ENCODE measurements around the gene SHC2.

DNA sequence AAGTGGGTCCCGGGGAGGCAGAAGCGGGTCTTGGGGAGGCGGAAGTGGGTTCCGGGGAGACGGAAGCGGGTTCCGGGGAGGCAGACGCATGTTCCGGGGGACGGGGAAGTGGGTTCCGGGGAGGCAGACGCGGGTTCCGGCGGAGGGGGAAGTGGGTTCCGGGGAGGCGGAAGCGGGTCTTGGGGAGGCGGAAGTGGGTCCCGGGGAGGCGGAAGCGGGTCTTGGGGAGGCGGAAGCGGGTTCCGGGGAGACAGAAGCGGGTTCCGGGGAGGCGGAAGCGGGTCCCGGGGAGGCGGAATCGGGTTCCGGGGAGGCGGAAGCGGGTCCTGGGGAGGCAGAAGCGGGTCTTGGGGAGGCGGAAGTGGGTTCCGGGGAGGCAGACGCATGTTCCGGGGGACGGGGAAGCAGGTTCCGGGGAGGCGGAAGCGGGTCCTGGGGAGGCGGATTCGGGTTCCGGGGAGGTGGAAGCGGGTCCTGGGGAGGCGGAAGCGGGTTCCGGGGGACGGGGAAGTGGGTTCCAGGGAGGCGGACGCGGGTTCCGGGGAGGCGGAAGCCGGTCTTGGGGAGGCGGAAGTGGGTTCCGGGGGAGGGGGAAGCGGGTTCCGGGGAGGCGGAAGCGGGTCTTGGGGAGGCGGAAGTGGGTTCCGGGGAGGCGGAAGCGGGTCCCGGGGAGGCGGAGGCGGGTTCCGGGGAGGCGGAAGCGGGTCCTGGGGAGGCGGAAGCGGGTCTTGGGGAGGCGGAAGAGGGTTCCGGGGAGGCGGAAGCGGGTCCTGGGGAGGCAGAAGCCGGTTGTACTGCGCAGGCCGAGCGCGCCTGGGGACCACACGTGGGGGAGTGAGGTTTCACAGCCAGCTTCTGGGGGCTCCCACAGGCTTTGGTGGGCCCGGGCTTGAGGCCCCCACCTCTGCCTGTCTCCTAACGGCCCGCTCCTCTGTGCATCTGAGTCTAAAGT, 2.5 kb downstream of the SHC2 start:
- TF ChIP-seq, protein P1, sequence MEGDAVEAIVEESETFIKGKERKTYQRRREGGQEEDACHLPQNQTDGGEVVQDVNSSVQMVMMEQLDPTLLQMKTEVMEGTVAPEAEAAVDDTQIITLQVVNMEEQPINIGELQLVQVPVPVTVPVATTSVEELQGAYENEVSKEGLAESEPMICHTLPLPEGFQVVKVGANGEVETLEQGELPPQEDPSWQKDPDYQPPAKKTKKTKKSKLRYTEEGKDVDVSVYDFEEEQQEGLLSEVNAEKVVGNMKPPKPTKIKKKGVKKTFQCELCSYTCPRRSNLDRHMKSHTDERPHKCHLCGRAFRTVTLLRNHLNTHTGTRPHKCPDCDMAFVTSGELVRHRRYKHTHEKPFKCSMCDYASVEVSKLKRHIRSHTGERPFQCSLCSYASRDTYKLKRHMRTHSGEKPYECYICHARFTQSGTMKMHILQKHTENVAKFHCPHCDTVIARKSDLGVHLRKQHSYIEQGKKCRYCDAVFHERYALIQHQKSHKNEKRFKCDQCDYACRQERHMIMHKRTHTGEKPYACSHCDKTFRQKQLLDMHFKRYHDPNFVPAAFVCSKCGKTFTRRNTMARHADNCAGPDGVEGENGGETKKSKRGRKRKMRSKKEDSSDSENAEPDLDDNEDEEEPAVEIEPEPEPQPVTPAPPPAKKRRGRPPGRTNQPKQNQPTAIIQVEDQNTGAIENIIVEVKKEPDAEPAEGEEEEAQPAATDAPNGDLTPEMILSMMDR (IDR thresholded peaks at IDR 0.05), result no peak
- no peak for TF ChIP-seq EP300 (IDR thresholded peaks at IDR 0.05)
- no peak for TF ChIP-seq POLR2A (IDR thresholded peaks at IDR 0.05)
